Esophagus muscularis mucosa (tissue), 4 donors: Measurements from ENCODE around the gene MEF2A. TPM values are rescaled to one million over a fixed set of nuclear protein-coding genes. Genes with fewer than 3 reads are reported as not detected.
A peak's percentile ranks its signal among the peaks of the same experiment; 100 is the strongest.

Source experiments
- DNase-seq: peaks from one replicate; pipeline ENCODE4 v3.0.0-alpha.2; 2017; ENCODE audit errors: extremely low spot score
- H3K27ac ChIP-seq, 4 donors: fragments of 200-600 bp; sonication (generic); replicated peaks in 1 of 4; 1 replicate in 3 of 4; 2 replicates in 1 of 4; pipeline ENCODE4 v1.5.1; 2016 to 2019; ENCODE audit warnings: mild to moderate bottlenecking in 1 of 4
- H3K27me3 ChIP-seq, 4 donors: fragments of 200-600 bp; sonication (generic); one replicate each; pipeline versions ENCODE4 v1.5.1 to v1.6.0; 2016 to 2019
- H3K36me3 ChIP-seq, 4 donors: fragments of 200-600 bp; sonication (generic); one replicate each; pipeline ENCODE4 v1.5.1; 2016 to 2019
- H3K4me1 ChIP-seq, 4 donors: fragments of 200-600 bp; sonication (generic); one replicate each; pipeline ENCODE4 v1.5.1; 2016 to 2019
- H3K4me3 ChIP-seq, 4 donors: fragments of 200-600 bp; sonication (generic); 1 replicate in 2 of 4; 2 replicates in 2 of 4; pipeline ENCODE4 v1.5.1; 2016 to 2019; ENCODE audit warnings: mild to moderate bottlenecking in 4 of 4, moderate library complexity in 1 of 4
- H3K9me3 ChIP-seq, 4 donors: fragments of 200-600 bp; sonication (generic); 1 replicate in 3 of 4; 2 replicates in 1 of 4; pipeline ENCODE4 v1.5.1; 2016 to 2019
- CTCF ChIP-seq, 3 experiments: fragments of 200-600 bp in 2 of 3; fragments of 450-650 bp in 1 of 3; sonication (generic) in 2 of 3; IDR thresholded peaks; one replicate each; pipeline ENCODE4 v1.5.1; 2017 to 2019; ENCODE audit warnings: antibody characterized with exemption in 3 of 3, mild to moderate bottlenecking in 2 of 3, moderate library complexity in 1 of 3
- EP300 ChIP-seq: sonication (generic); formaldehyde crosslinking; IDR thresholded peaks from one replicate; pipeline ENCODE4 v1.6.1; 2017; ENCODE audit warnings: antibody characterized with exemption
- POLR2A ChIP-seq: fragments of 450-650 bp; IDR thresholded peaks from one replicate; pipeline ENCODE4 v1.6.1; 2017; ENCODE audit warnings: antibody characterized with exemption, moderate library complexity, mild to moderate bottlenecking, low read depth
- POLR2AphosphoS5 ChIP-seq, 2 donors: sonication (generic); formaldehyde crosslinking; IDR thresholded peaks; one replicate each; pipeline ENCODE4 v1.6.1; 2017; ENCODE audit warnings: antibody characterized with exemption in 2 of 2
- WGBS: methylation state at CpG from one replicate; pipeline ENCODE4 v1.1.5; 2018; 5-methylcytosine and 5-hydroxymethylcytosine counted together
- intact Hi-C: fragments of 100-400 bp; cut with DNase I; formaldehyde crosslinking; loops from one replicate; pipeline ENCODE4 v1.15.1; 2023
- total RNA-seq, 4 donors: library from RNA; depleted of rRNA; stranded (reverse); fragments of >200 nt; gene quantifications; one replicate each; pipeline versions ENCODE4 v1.1.0 to v1.2.1, GENCODE V29; 2016

The MEF2A gene
- total RNA-seq, 4 donors from 2014 or later = 63.1 to 76.7 (median 73.3) TPM

- intact Hi-C loops = loop anchor here (10.0 kb wide), 1 partner anchor 107 kb away; no protein-coding TSS in a partner anchor
- no peak overlapping the region for H3K4me3 ChIP-seq
- TF ChIP-seq POLR2AphosphoS5 (IDR thresholded peaks at IDR 0.05) (no peak), EP300 (no peak), CTCF (IDR thresholded peaks at IDR 0.05) (no peak)
- H3K9me3 ChIP-seq = peaks cover 0 to 8% (median 0%) of the 10 kb centered on the region in 4 donors
- WGBS = 63% methylated on average over 1 of the region's 1 CpG
- peak overlapping the region in 3 of 4 donors; percentile 25 to 58 (median 49) for H3K27ac ChIP-seq
- H3K36me3 ChIP-seq = peaks cover 2 to 30% (median 16%) of the 10 kb centered on the region in 4 donors
- H3K4me1 ChIP-seq = peaks cover 3 to 21% (median 19%) of the 10 kb centered on the region in 4 donors
- no peaks in the 10 kb centered on the region for H3K27me3 ChIP-seq
- no peak for DNase-seq
These were observed 116.2 kb downstream of the MEF2A start for GRCh38 chr15:99681990-99682389.

- H3K9me3 ChIP-seq = peaks cover 0 to 8% (median 0%) of the 10 kb centered on the region in 4 donors
- no peak overlapping the region for H3K4me3 ChIP-seq
- peak overlapping the region; percentile 3 to 58 (median 37) for H3K27ac ChIP-seq
- peaks cover 3 to 21% (median 17%) of the 10 kb centered on the region in 4 donors for H3K4me1 ChIP-seq
- no peak for TF ChIP-seq POLR2A
- TF ChIP-seq CTCF (IDR thresholded peaks at IDR 0.05) = no peak
- TF ChIP-seq POLR2AphosphoS5 (IDR thresholded peaks at IDR 0.05) = no peak
- TF ChIP-seq EP300 = no peak
- WGBS = 18% methylated on average over 1 of the region's 1 CpG
- H3K27me3 ChIP-seq = no peaks in the 10 kb centered on the region
- intact Hi-C loops = loop anchor here (10.0 kb wide), 1 partner anchor 108 kb away; no protein-coding TSS in a partner anchor
- H3K36me3 ChIP-seq = peaks cover 0 to 25% (median 13%) of the 10 kb centered on the region in 4 donors
- no peak for DNase-seq
These were observed 116.7 kb downstream of the MEF2A start for GRCh38 chr15:99682455-99682854.

GRCh38 chr15:99683000-99683670 is 117.4 kb downstream of the MEF2A start:
- Histone ChIP-seq H3K27me3 (no peaks in the 10 kb centered on the region), H3K9me3 (peaks cover 0 to 8% (median 0%) of the 10 kb centered on the region in 4 donors), H3K27ac (peak overlapping the region; percentile 3 to 58 (median 42)), H3K4me1 (peaks cover 3 to 21% (median 15%) of the 10 kb centered on the region in 4 donors), H3K4me3 (no peak overlapping the region), H3K36me3 (peaks cover 0 to 18% (median 11%) of the 10 kb centered on the region in 4 donors)
- no peak for DNase-seq
- 82% methylated on average over 9 of the region's 9 CpGs for WGBS
- TF ChIP-seq POLR2A (no peak), POLR2AphosphoS5 (IDR thresholded peaks at IDR 0.05) (no peak), EP300 (no peak), CTCF (IDR thresholded peaks at IDR 0.05) (no peak)
- intact Hi-C loops = loop anchor here (10.0 kb wide), 1 partner anchor 108 kb away; no protein-coding TSS in a partner anchor

- 92% methylated on average over 1 of the region's 1 CpG for WGBS
These were observed 120.5 kb downstream of the MEF2A start for GRCh38 chr15:99686290-99686689.

More at GRCh38 chr15:99686290-99686689, 120.5 kb downstream of the MEF2A start:
- peaks cover 0 to 8% (median 0%) of the 10 kb centered on the region in 4 donors for H3K9me3 ChIP-seq
- H3K36me3 ChIP-seq = peaks cover 0 to 30% (median 16%) of the 10 kb centered on the region in 4 donors
- H3K27ac ChIP-seq = no peak overlapping the region
- intact Hi-C loops = loop anchor here (10.0 kb wide), 1 partner anchor 111 kb away; no protein-coding TSS in a partner anchor
- no peak for TF ChIP-seq POLR2AphosphoS5 (IDR thresholded peaks at IDR 0.05)
- TF ChIP-seq CTCF (IDR thresholded peaks at IDR 0.05) = no peak
- no peak for TF ChIP-seq POLR2A
- peaks cover 0 to 13% (median 10%) of the 10 kb centered on the region in 4 donors for H3K4me1 ChIP-seq
- DNase-seq = no peak
- H3K27me3 ChIP-seq = no peaks in the 10 kb centered on the region
- H3K4me3 ChIP-seq = no peak overlapping the region
